ENCODE results near the gene BEND3. TPM values are rescaled to one million over a fixed set of nuclear protein-coding genes. Genes with fewer than 3 reads are reported as not detected.

BEND3 gene
- total and polyA plus RNA-seq, 10 of the 15 experiments (the other 5 are each of a cell fraction or from before 2014, with no cell fraction given): 1.1 to 9.0 (median 3.6) TPM

DNA sequence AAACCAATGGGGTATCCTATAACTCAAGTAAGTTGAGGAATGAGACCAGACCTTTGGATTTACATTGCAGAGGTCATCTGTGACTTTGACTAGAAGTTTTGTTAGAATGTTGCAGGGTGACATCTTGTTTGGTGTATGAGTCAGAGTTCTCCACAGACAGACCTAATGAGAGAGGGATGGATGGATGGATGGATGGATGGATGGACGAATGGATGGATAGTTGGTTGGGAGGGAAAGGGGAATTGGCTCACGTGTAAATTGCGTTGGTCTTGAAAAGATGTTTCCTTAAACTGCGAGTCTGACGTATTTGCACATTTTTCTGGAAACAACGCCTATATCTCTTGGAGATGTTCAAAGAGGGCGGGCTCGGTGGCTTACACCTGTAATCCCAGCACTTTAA lies 88.3 kb downstream of the BEND3 start:
- no peaks in the 10 kb centered on the region for H3K4me1 ChIP-seq (ENCODE audit: control insufficient read depth, insufficient read depth, low read length)
- no peak overlapping the region for H3K4me3 ChIP-seq
- no peaks in the 10 kb centered on the region for H3K36me3 ChIP-seq (ENCODE audit: control insufficient read depth in 2 of 2, insufficient read depth in 2 of 2, low read length in 1 of 2)
- no peak overlapping the region for H3K9ac ChIP-seq (ENCODE audit: control insufficient read depth, insufficient read depth, low read length)
- H3K27me3 ChIP-seq (replicated peaks in 1 of 2; ENCODE audit: control insufficient read depth in 2 of 2, insufficient read depth in 2 of 2, low read length in 1 of 2): no peaks in the 10 kb centered on the region
- ChIA-PET RAD21 (ENCODE audit: unreplicated experiment) (no interaction called here), SMC1A (ENCODE audit: uncharacterized antibody, unreplicated experiment) (interaction anchor here (1.2 to 1.4 kb wide), 2 partner anchors 57 to 87 kb away, joined by 3 to 7 read pairs; no protein-coding TSS in a partner anchor), POLR2A (interaction anchor here (0.7 kb wide), 1 partner anchor 26 kb away, joined by 3 read pairs; no protein-coding TSS in a partner anchor), CTCF (interaction anchor here (0.6 to 1.9 kb wide), 4 partner anchors 18 to 1982 kb away, joined by 3 to 10 read pairs (median 3); no protein-coding TSS in a partner anchor)
- 72% methylated on average over 8 of the region's 8 CpGs for WGBS (ENCODE audit: insufficient coverage, insufficient replicate concordance, low lambda C conversion rate, missing lambda C conversion rate)
- no peak for DNase-seq (ENCODE audit: low read depth, low spot score)
- H3K4me2 ChIP-seq (ENCODE audit: control insufficient read depth, insufficient read depth): no peak overlapping the region
- in situ Hi-C loops (cut with MboI): no loop called here
- H3K27ac ChIP-seq (ENCODE audit: control insufficient read depth, insufficient read depth): no peak overlapping the region
- BruUV-seq (replicated peaks): no TSS peak
- H2AFZ ChIP-seq (ENCODE audit: control insufficient read depth, low read depth, low read length): no peak overlapping the region
- no peaks in the 10 kb centered on the region for H4K20me1 ChIP-seq (ENCODE audit: control insufficient read depth, insufficient read depth)
- intact Hi-C loops (cut with micrococcal nuclease; ENCODE audit: unreplicated experiment): no loop called here
- no peaks in the 10 kb centered on the region for H3K9me3 ChIP-seq (replicated peaks; ENCODE audit: control insufficient read depth, insufficient read depth, low read length)
- FAIRE-seq: no peak
- peaks cover 9% of the 10 kb centered on the region for H3K79me2 ChIP-seq (ENCODE audit: control insufficient read depth, insufficient read depth, low read length)
- no peak for ATAC-seq
- TF ChIP-seq, protein P1, sequence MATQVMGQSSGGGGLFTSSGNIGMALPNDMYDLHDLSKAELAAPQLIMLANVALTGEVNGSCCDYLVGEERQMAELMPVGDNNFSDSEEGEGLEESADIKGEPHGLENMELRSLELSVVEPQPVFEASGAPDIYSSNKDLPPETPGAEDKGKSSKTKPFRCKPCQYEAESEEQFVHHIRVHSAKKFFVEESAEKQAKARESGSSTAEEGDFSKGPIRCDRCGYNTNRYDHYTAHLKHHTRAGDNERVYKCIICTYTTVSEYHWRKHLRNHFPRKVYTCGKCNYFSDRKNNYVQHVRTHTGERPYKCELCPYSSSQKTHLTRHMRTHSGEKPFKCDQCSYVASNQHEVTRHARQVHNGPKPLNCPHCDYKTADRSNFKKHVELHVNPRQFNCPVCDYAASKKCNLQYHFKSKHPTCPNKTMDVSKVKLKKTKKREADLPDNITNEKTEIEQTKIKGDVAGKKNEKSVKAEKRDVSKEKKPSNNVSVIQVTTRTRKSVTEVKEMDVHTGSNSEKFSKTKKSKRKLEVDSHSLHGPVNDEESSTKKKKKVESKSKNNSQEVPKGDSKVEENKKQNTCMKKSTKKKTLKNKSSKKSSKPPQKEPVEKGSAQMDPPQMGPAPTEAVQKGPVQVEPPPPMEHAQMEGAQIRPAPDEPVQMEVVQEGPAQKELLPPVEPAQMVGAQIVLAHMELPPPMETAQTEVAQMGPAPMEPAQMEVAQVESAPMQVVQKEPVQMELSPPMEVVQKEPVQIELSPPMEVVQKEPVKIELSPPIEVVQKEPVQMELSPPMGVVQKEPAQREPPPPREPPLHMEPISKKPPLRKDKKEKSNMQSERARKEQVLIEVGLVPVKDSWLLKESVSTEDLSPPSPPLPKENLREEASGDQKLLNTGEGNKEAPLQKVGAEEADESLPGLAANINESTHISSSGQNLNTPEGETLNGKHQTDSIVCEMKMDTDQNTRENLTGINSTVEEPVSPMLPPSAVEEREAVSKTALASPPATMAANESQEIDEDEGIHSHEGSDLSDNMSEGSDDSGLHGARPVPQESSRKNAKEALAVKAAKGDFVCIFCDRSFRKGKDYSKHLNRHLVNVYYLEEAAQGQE (IDR thresholded peaks at IDR 0.05; ENCODE audit: low read depth, low read length): no peak
- no peak for TF ChIP-seq BHLHE40 (IDR thresholded peaks at IDR 0.05; ENCODE audit: borderline replicate concordance in 1 of 2, low read depth in 2 of 2, low read length in 1 of 2)
- no peak for TF ChIP-seq SKIL (IDR thresholded peaks at IDR 0.05; ENCODE audit: low read depth, poor library complexity, severe bottlenecking)
- TF ChIP-seq EGR1 (IDR thresholded peaks at IDR 0.05; ENCODE audit: borderline replicate concordance in 1 of 2, low read depth in 2 of 2, low read length in 2 of 2): no peak
- TF ChIP-seq POLR2AphosphoS5 (IDR thresholded peaks at IDR 0.05; ENCODE audit: low read length): no peak
- no peak for TF ChIP-seq SPI1 (IDR thresholded peaks at IDR 0.05; ENCODE audit: borderline replicate concordance, insufficient read depth, low read depth, low read length)
- TF ChIP-seq, protein P2, sequence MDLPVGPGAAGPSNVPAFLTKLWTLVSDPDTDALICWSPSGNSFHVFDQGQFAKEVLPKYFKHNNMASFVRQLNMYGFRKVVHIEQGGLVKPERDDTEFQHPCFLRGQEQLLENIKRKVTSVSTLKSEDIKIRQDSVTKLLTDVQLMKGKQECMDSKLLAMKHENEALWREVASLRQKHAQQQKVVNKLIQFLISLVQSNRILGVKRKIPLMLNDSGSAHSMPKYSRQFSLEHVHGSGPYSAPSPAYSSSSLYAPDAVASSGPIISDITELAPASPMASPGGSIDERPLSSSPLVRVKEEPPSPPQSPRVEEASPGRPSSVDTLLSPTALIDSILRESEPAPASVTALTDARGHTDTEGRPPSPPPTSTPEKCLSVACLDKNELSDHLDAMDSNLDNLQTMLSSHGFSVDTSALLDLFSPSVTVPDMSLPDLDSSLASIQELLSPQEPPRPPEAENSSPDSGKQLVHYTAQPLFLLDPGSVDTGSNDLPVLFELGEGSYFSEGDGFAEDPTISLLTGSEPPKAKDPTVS (IDR thresholded peaks at IDR 0.05; ENCODE audit: low read depth, low read length): no peak
- TF ChIP-seq FOXM1 (IDR thresholded peaks at IDR 0.05; ENCODE audit: low read depth, low read length): no peak
- no peak for TF ChIP-seq ZNF384 (IDR thresholded peaks at IDR 0.05; ENCODE audit: borderline replicate concordance, low read depth, low read length)
- TF ChIP-seq, protein P3, sequence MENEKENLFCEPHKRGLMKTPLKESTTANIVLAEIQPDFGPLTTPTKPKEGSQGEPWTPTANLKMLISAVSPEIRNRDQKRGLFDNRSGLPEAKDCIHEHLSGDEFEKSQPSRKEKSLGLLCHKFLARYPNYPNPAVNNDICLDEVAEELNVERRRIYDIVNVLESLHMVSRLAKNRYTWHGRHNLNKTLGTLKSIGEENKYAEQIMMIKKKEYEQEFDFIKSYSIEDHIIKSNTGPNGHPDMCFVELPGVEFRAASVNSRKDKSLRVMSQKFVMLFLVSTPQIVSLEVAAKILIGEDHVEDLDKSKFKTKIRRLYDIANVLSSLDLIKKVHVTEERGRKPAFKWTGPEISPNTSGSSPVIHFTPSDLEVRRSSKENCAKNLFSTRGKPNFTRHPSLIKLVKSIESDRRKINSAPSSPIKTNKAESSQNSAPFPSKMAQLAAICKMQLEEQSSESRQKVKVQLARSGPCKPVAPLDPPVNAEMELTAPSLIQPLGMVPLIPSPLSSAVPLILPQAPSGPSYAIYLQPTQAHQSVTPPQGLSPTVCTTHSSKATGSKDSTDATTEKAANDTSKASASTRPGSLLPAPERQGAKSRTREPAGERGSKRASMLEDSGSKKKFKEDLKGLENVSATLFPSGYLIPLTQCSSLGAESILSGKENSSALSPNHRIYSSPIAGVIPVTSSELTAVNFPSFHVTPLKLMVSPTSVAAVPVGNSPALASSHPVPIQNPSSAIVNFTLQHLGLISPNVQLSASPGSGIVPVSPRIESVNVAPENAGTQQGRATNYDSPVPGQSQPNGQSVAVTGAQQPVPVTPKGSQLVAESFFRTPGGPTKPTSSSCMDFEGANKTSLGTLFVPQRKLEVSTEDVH (IDR thresholded peaks at IDR 0.05; ENCODE audit: low read depth, partially characterized antibody): no peak
- TF ChIP-seq ZNF217 (IDR thresholded peaks at IDR 0.05): no peak
- TF ChIP-seq, protein P4, sequence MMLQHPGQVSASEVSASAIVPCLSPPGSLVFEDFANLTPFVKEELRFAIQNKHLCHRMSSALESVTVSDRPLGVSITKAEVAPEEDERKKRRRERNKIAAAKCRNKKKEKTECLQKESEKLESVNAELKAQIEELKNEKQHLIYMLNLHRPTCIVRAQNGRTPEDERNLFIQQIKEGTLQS (IDR thresholded peaks at IDR 0.05; ENCODE audit: borderline replicate concordance, extremely low read depth, low read depth, low read length): no peak

Data from GM12878 (cell line).